GM12864 (cell line): ENCODE measurements around the gene DYNLT4.
A peak's percentile ranks its signal among the peaks of the same experiment; 100 is the strongest.

Experiments used
- DNase-seq: peaks from one replicate; pipeline ENCODE4 v3.0.0-alpha.2; 2011; ENCODE audit warnings: low read depth
- H3K4me3 ChIP-seq: 2 replicates; pipeline ENCODE4 v1.5.1; 2011; ENCODE audit warnings: mild to moderate bottlenecking, low read depth, low read length, control low read depth
- TF ChIP-seq, protein P1 (sequence below): IDR thresholded peaks from 2 replicates; pipeline ENCODE4 v1.5.1; 2011; ENCODE audit warnings: low read depth, mild to moderate bottlenecking, moderate library complexity, low read length, control low read depth, inconsistent platforms; ENCODE audit errors: missing control alignments

The DYNLT4 gene

DNA sequence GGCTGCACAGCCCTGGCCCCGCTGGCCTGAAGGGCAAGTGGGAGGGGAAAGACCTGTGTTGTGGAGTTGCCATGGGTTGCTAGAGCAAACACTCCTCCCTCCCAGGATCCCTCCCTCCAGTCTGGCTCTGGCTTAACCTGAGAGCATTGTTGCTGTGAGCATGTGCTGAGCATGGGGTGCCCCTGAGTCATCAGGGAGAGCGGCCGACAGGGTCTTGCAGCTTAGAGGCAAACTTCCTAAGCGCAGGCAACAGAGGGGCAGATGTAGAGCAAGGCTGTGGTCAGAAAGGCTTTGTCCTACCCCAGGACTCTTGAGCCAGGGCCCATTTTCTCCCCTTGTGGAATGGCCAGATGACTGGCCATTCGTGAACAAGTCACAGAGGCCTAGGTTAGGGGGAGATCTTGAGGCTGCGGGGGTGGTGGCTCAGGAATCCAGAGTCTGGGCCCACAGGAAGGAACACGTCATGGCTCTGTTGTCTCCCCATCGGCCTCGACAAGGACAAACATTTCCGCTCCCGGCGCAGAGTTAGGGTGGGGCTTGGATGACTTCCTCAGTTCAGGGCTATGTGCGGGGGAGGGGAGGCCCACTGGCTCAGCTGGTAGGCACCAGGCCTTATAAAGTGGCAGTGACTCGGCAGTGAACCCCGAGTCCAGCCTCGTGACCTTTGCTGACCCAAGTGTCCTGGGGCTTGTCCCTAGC, 362 bp upstream of the DYNLT4 start:
- no peak overlapping the region for H3K4me3 ChIP-seq
- DNase-seq, result peak; percentile 78
- TF ChIP-seq, protein P1, sequence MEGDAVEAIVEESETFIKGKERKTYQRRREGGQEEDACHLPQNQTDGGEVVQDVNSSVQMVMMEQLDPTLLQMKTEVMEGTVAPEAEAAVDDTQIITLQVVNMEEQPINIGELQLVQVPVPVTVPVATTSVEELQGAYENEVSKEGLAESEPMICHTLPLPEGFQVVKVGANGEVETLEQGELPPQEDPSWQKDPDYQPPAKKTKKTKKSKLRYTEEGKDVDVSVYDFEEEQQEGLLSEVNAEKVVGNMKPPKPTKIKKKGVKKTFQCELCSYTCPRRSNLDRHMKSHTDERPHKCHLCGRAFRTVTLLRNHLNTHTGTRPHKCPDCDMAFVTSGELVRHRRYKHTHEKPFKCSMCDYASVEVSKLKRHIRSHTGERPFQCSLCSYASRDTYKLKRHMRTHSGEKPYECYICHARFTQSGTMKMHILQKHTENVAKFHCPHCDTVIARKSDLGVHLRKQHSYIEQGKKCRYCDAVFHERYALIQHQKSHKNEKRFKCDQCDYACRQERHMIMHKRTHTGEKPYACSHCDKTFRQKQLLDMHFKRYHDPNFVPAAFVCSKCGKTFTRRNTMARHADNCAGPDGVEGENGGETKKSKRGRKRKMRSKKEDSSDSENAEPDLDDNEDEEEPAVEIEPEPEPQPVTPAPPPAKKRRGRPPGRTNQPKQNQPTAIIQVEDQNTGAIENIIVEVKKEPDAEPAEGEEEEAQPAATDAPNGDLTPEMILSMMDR, result no peak

DNA sequence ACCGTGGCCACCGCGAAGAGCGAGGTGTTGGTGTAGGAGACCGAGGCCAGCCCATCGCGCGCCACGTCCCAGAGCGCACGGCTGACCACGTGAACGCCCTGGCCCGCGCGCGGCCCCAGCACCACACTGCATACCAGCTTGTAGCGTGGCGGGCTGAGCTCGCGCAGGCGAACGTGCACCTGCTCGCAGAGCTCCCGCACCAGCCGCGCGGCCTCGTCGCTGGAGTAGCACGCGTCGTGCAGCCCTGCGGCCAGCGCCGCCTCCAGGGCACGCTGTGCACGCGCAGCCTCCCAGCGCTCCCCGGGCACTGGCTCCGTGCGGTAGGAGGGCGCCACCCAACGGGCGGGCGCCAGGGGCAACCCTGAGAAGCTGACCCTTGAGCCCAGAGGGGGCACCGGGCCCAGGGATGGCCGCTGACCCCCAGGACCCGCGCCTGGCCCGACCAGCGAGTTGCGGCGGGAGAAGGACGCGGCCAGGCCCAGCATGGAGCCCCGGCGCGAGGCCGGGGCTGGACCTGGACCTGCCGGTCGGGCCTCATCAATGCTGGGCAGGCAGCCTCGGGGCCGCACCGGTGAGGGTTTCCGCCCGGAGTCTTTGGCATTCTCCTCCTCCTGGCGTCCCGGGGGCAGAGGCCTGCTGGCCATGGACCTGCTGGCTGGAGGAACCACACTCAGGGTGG, 987 bp downstream of the DYNLT4 start:
- no peak for DNase-seq
- no peak overlapping the region for H3K4me3 ChIP-seq
- TF ChIP-seq, protein P1, result no peak

DNA sequence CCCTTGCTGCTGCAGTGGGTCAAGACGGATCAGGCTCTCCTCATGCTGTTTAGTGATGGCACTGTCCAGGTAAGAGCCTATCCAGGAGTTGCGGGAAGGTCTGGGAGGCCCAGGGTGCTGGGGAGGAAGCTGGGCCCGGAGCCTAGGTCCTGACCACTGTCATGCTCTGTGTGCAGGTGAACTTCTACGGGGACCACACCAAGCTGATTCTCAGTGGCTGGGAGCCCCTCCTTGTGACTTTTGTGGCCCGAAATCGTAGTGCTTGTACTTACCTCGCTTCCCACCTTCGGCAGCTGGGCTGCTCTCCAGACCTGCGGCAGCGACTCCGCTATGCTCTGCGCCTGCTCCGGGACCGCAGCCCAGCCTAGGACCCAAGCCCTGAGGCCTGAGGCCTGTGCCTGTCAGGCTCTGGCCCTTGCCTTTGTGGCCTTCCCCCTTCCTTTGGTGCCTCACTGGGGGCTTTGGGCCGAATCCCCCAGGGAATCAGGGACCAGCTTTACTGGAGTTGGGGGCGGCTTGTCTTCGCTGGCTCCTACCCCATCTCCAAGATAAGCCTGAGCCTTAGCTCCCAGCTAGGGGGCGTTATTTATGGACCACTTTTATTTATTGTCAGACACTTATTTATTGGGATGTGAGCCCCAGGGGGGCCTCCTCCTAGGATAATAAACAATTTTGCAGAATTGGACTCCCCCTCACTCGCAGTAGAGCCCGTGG, 1.7 kb downstream of the DYNLT4 start:
- H3K4me3 ChIP-seq, result no peak overlapping the region
- TF ChIP-seq, protein P1, result no peak
- DNase-seq, result no peak

DNA sequence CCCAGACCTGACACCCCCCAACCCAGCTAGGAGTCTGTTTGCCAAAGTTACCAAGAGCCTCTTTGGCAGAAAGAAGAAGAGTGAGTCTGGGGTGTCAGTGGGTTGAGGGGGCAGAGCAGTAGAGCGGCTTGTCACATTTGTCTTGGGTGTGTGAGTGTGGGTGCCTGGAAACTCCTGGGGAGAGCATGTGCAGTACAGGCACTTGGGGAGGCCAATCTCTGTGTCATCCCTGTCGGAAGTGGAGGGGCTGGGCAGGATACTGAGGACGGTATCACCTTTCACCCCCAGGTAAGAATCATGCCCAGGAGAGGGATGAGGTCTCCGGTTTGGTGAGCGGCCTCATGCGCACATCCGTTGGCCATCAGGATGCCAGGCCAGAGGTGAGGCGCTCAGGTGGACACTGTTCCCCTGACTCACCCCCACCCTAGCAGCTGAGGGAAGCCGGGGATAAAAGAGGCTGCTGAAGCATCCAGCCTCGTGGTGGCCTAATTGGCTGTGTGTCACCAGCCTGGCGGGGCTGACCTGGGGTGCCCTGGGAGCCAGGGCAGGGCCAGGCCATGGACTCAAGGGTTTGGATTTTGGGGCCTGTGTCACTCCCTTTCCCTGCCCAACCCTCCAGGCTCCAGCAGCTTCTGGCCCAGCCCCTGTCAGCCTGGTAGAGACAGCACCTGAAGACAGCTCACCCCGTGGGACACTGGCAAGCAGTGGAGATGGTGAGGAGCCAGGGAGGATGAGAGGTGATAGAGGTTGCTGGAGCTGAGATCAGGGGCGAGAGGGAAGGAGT, 3.6 kb downstream of the DYNLT4 start:
- TF ChIP-seq, protein P1, result no peak
- no peak for DNase-seq
- no peak overlapping the region for H3K4me3 ChIP-seq

DNA sequence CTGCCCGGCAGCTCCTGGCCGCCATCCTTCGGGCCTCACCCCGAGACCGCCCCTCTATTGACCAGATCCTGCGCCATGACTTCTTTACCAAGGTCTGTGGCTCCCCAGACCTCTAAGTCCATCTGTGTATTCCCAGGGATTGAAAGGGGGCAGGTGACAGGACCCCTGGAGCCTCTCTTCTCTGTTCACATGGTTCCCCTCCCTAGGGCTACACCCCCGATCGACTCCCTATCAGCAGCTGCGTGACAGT, 4.2 kb downstream of the DYNLT4 start:
- TF ChIP-seq, protein P1, result no peak
- no peak for DNase-seq
- no peak overlapping the region for H3K4me3 ChIP-seq

DNA sequence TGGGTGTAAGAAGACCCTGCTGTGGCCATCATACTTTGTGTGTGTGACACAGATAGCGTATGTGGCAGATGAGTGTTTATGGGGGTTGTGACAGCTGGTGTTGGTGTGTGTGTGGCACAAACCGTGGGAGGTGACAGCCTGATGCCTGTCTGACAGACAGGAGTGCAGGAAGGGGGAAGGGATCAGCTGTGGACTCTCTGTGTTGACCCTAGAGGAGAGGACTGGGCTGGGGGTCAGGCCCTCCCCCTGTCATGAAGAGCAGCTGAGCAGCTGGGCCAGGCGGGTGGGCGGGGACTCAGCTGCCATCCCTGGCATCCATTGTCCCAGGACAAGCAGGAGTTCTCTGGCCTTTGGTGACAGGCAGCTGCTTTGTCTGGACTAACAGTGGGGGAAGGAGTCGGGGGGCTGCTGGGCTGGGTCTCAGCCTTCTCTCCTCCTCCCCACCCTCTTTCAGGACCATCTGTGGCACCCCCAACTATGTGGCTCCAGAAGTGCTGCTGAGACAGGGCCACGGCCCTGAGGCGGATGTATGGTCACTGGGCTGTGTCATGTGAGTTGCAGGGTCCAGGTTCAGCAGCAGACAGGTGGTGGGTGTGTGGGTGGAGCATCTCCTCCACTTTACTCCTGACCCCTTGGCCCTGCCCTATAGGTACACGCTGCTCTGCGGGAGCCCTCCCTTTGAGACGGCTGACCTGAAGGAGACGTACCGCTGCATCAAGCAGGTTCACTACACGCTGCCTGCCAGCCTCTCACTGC, 4.7 kb downstream of the DYNLT4 start:
- no peak for DNase-seq
- H3K4me3 ChIP-seq, result peak overlapping the region; percentile 93
- TF ChIP-seq, protein P1, result no peak
